Upper lobe of left lung (tissue), 6 donors: ENCODE measurements around the gene L3MBTL1. TPM values are rescaled to one million over a fixed set of nuclear protein-coding genes. Genes with fewer than 3 reads are reported as not detected.
"Not testable (repeated sequence)": the region's sequence is repeated elsewhere in the genome, so short reads cannot be mapped to it uniquely, and the experiment has no call there.

ENCODE experiments used
- ATAC-seq, 2 donors: fragments of 200-7000 bp; cut with Tn5 transposase; one replicate each; pipeline ENCODE4 v1.9.1; 2022; ENCODE audit warnings: mild to moderate bottlenecking in 2 of 2, moderate library complexity in 2 of 2; ENCODE audit not compliant: low FRiP score in 2 of 2
- DNase-seq, 2 donors: peaks; one replicate each; pipeline ENCODE4 v3.0.0-alpha.2; 2019 to 2020
- H3K27ac ChIP-seq, 4 donors: fragments of 200-600 bp; sonication (generic); one replicate each; pipeline ENCODE4 v1.5.1; 2016 to 2019
- H3K27me3 ChIP-seq, 4 donors: fragments of 200-600 bp; sonication (generic); one replicate each; pipeline ENCODE4 v1.5.1; 2017 to 2019
- H3K36me3 ChIP-seq, 4 donors: fragments of 200-600 bp; sonication (generic); one replicate each; pipeline ENCODE4 v1.5.1; 2016 to 2019
- H3K4me1 ChIP-seq, 4 donors: fragments of 200-600 bp; sonication (generic); one replicate each; pipeline ENCODE4 v1.5.1; 2018 to 2019
- H3K4me3 ChIP-seq, 4 donors: fragments of 200-600 bp; sonication (generic); one replicate each; pipeline ENCODE4 v1.5.1; 2017 to 2019; ENCODE audit warnings: mild to moderate bottlenecking in 2 of 4, moderate library complexity in 1 of 4
- H3K9me3 ChIP-seq, 4 donors: fragments of 200-600 bp; sonication (generic); one replicate each; pipeline ENCODE4 v1.5.1; 2018 to 2019
- CTCF ChIP-seq, 6 experiments: fragments of 450-650 bp in 4 of 6; fragments of 200-600 bp in 2 of 6; sonication (generic) in 2 of 6; IDR thresholded peaks; one replicate each; pipeline ENCODE4 v1.5.1; 2016 to 2019; ENCODE audit warnings: antibody characterized with exemption in 6 of 6
- EP300 ChIP-seq, 4 donors: sonication (generic); formaldehyde crosslinking; IDR thresholded peaks; one replicate each; pipeline ENCODE4 v1.5.1; 2017; ENCODE audit warnings: antibody characterized with exemption in 4 of 4, control low read depth in 2 of 4
- POLR2A ChIP-seq, 4 donors: fragments of 450-650 bp; IDR thresholded peaks; one replicate each; pipeline ENCODE4 v1.5.1; 2016 to 2017; ENCODE audit warnings: antibody characterized with exemption in 4 of 4, mild to moderate bottlenecking in 2 of 4
- POLR2AphosphoS5 ChIP-seq, 2 donors: sonication (generic); formaldehyde crosslinking; IDR thresholded peaks; one replicate each; pipeline ENCODE4 v1.5.1; 2017; ENCODE audit warnings: antibody characterized with exemption in 2 of 2
- WGBS, 2 donors: methylation state at CpG; one replicate each; pipeline ENCODE4 v1.1.5; 2017 to 2018; 5-methylcytosine and 5-hydroxymethylcytosine counted together
- total RNA-seq, 6 donors: library from RNA; depleted of rRNA in 4 of 6; stranded (reverse); fragments of >200 nt in 4 of 6; gene quantifications; one replicate each; pipeline versions ENCODE4 v1.1.0 to v1.2.1, GENCODE V29; 2016 to 2021
- donor health status: DM: no; HTN: no; CAD: no; lungs with moderate emphysema.
- donor health status: DM: no; HTN: yes; CAD: no; lungs with severe emphysema.

The L3MBTL1 gene
- total RNA-seq, 6 donors from 2014 or later = 4.9 to 50.3 (median 11.3) TPM

- TF ChIP-seq CTCF (IDR thresholded peaks at IDR 0.05) (no peak), POLR2A (IDR thresholded peaks at IDR 0.05) (no peak), EP300 (IDR thresholded peaks at IDR 0.05) (no peak), POLR2AphosphoS5 (IDR thresholded peaks at IDR 0.05) (no peak)
- DNase-seq (no peak), ATAC-seq (no peak)
- Histone ChIP-seq H3K36me3 (no peaks in the 10 kb centered on the region), H3K27me3 (no peaks in the 10 kb centered on the region), H3K9me3 (no peaks in the 10 kb centered on the region), H3K4me1 (no peaks in the 10 kb centered on the region), H3K4me3 (no peak overlapping the region), H3K27ac (no peak overlapping the region)
- WGBS, 2 donors = 86 to 97% methylated on average over 3 of the region's 3 CpGs
Measured at GRCh38 chr20:43492101-43492500, 15.4 kb upstream of the L3MBTL1 start.

- no peaks in the 10 kb centered on the region for H3K4me1 ChIP-seq
- 46 to 66% methylated on average over 2 of the region's 2 CpGs for WGBS, 2 donors
- no peak overlapping the region for H3K27ac ChIP-seq
- ATAC-seq = no peak
- no peak for DNase-seq
- H3K4me3 ChIP-seq = no peak overlapping the region
- TF ChIP-seq POLR2AphosphoS5 (IDR thresholded peaks at IDR 0.05) (no peak), POLR2A (IDR thresholded peaks at IDR 0.05) (no peak), EP300 (IDR thresholded peaks at IDR 0.05) (no peak), CTCF (IDR thresholded peaks at IDR 0.05) (no peak)
- H3K9me3 ChIP-seq = no peaks in the 10 kb centered on the region
- no peaks in the 10 kb centered on the region for H3K36me3 ChIP-seq
- no peaks in the 10 kb centered on the region for H3K27me3 ChIP-seq
Measured at GRCh38 chr20:43495388-43495787, 12.1 kb upstream of the L3MBTL1 start.

DNA sequence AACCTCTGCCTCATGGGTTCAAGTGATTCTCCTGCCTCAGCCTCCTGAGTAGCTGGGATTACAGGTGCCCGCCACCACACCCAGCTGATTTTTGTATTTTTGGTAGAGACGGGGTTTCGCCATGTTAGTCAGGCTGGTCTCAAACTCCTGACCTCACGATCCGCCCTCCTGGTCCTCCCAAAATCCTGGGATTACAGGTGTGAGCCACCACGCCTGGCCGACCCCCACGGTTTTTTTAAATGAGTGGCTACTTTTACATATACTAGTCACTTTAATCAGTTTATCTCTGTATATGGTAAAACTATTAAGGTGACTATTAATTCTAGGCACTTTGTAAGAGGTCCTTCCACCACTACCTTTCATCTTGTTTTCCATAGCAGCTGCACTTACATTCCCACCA, 5.5 kb upstream of the L3MBTL1 start:
- H3K4me1 ChIP-seq, H3K27me3 ChIP-seq, H3K9me3 ChIP-seq, H3K4me3 ChIP-seq, H3K27ac ChIP-seq, DNase-seq, ATAC-seq, H3K36me3 ChIP-seq: not testable (repeated sequence)
- 96% methylated on average over 8 of the region's 8 CpGs for WGBS, 2 donors

GRCh38 chr20:43506238-43506637, 1.3 kb upstream of the L3MBTL1 start:
- Histone ChIP-seq H3K36me3 (no peaks in the 10 kb centered on the region), H3K27me3 (peaks cover 0 to 11% (median 5%) of the 10 kb centered on the region in 4 donors), H3K27ac (no peak overlapping the region), H3K9me3 (no peaks in the 10 kb centered on the region), H3K4me3 (no peak overlapping the region), H3K4me1 (peaks cover 7 to 17% (median 12%) of the 10 kb centered on the region in 4 donors)
- DNase-seq (no peak), ATAC-seq (no peak)
- WGBS, 2 donors = 94 to 96% methylated on average over 7 of the region's 7 CpGs
- no peak for TF ChIP-seq EP300 (IDR thresholded peaks at IDR 0.05)
- TF ChIP-seq POLR2A (IDR thresholded peaks at IDR 0.05) = no peak

GRCh38 chr20:43508106-43508505, 609 bp downstream of the L3MBTL1 start:
- no peak for ATAC-seq
- H3K9me3 ChIP-seq = no peaks in the 10 kb centered on the region
- H3K27me3 ChIP-seq = peaks cover 0 to 11% (median 5%) of the 10 kb centered on the region in 4 donors

More at GRCh38 chr20:43508106-43508505, 609 bp downstream of the L3MBTL1 start:
- TF ChIP-seq POLR2AphosphoS5 (IDR thresholded peaks at IDR 0.05) = no peak
- TF ChIP-seq EP300 (IDR thresholded peaks at IDR 0.05) = no peak
- no peak for TF ChIP-seq POLR2A (IDR thresholded peaks at IDR 0.05)
- no peak for TF ChIP-seq CTCF (IDR thresholded peaks at IDR 0.05)
- peaks cover 7 to 20% (median 14%) of the 10 kb centered on the region in 4 donors for H3K4me1 ChIP-seq
- 5 to 10% methylated on average over 21 to 22 of the region's 22 CpGs for whole genome bisulfite sequencing, 2 donors
- peak in 1 of 2 donors; percentile 83 for DNase-seq
- H3K27ac ChIP-seq = no peak overlapping the region
- H3K36me3 ChIP-seq = no peaks in the 10 kb centered on the region
- H3K4me3 ChIP-seq = peak overlapping the region; percentile 56 to 81 (median 62)
